Stimulated activated naive CD4-positive, alpha-beta T cell (primary cell): ENCODE data around the gene CDH15.

Source experiments
- DNase-seq, 6 experiments: peaks; one replicate each; lab custom pipeline; 2025; lab: John Stamatoyannopoulos, UW

Gene CDH15

GRCh38 chr16:89171216-89172170, at the start of gene CDH15:
CDH15 (plus strand) TSS chr16:89171748; CDS start chr16:89171832, 84 bp downstream.
- DNase-seq: peak; percentile 89 to 97 (median 92)

GRCh38 chr16:89122322-89122851, 49.2 kb upstream of the CDH15 start:
- DNase-seq: peak; percentile 65 to 88 (median 80)

GRCh38 chr16:89123001-89123830, 48.3 kb upstream of the CDH15 start:
- DNase-seq: no peak

- no peak for DNase-seq
These were observed 47.8 kb upstream of the CDH15 start for GRCh38 chr16:89123831-89124100.

GRCh38 chr16:89129378-89129777, 42.2 kb upstream of the CDH15 start:
- no peak for DNase-seq

GRCh38 chr16:89130448-89130847, 41.1 kb upstream of the CDH15 start:
- no peak for DNase-seq

- no peak for DNase-seq
These were observed 39.8 kb upstream of the CDH15 start for GRCh38 chr16:89131783-89132182.

GRCh38 chr16:89132194-89133005, 39.1 kb upstream of the CDH15 start:
- no peak for DNase-seq

- DNase-seq: no peak
These were observed 38.0 kb upstream of the CDH15 start for GRCh38 chr16:89133457-89134127.

- DNase-seq: no peak
These were observed 37.3 kb upstream of the CDH15 start for GRCh38 chr16:89134269-89134668.

GRCh38 chr16:89135166-89135565, 36.4 kb upstream of the CDH15 start:
- DNase-seq: no peak

- no peak for DNase-seq
These were observed 35.4 kb upstream of the CDH15 start for GRCh38 chr16:89135971-89136765.

- no peak for DNase-seq
These were observed 34.6 kb upstream of the CDH15 start for GRCh38 chr16:89136931-89137330.

GRCh38 chr16:89137666-89138512, 33.7 kb upstream of the CDH15 start:
- no peak for DNase-seq

- no peak for DNase-seq
These were observed 33.1 kb upstream of the CDH15 start for GRCh38 chr16:89138513-89138795.

- DNase-seq: no peak
These were observed 32.6 kb upstream of the CDH15 start for GRCh38 chr16:89138843-89139520.

- DNase-seq: no peak
These were observed 31.6 kb upstream of the CDH15 start for GRCh38 chr16:89139907-89140361.

GRCh38 chr16:89140401-89140800, 31.1 kb upstream of the CDH15 start:
- no peak for DNase-seq
